BLaER1 (cell line): ENCODE results near the gene PCDHGB7.
"Not testable (repeated sequence)": the region's sequence is repeated elsewhere in the genome, so short reads cannot be mapped to it uniquely, and the experiment has no call there.

Source experiments
- H3K27ac ChIP-seq: shearing (Covaris generic); formaldehyde crosslinking; 2 replicates; pipeline ENCODE4 v1.8.1; 2022
- H3K27me3 ChIP-seq: shearing (Covaris generic); formaldehyde crosslinking; 2 replicates; pipeline ENCODE4 v1.8.1; 2022
- H3K36me3 ChIP-seq: shearing (Covaris generic); formaldehyde crosslinking; 2 replicates; pipeline ENCODE4 v1.8.1; 2022
- H3K4me1 ChIP-seq: shearing (Covaris generic); formaldehyde crosslinking; 2 replicates; pipeline ENCODE4 v1.8.1; 2022
- H3K4me2 ChIP-seq: shearing (Covaris generic); formaldehyde crosslinking; 2 replicates; pipeline ENCODE4 v1.8.1; 2022
- H3K4me3 ChIP-seq: shearing (Covaris generic); formaldehyde crosslinking; 2 replicates; pipeline ENCODE4 v1.8.1; 2022
- H3K9ac ChIP-seq: shearing (Covaris generic); formaldehyde crosslinking; 2 replicates; pipeline ENCODE4 v1.8.1; 2022
- H3K9me3 ChIP-seq: shearing (Covaris generic); formaldehyde crosslinking; 2 replicates; pipeline ENCODE4 v1.8.1; 2022
- H4K20me1 ChIP-seq: shearing (Covaris generic); formaldehyde crosslinking; 2 replicates; pipeline ENCODE4 v1.8.1; 2022
- Cebpa-rat ChIP-seq: shearing (Covaris generic); IDR thresholded peaks from 2 replicates; pipeline ENCODE4 v1.8.1; 2022

Gene PCDHGB7

GRCh38 chr5:141413540-141414069 lies 3.9 kb upstream of the PCDHGB7 start:
- Histone ChIP-seq H3K4me2 (peak overlapping the region; percentile 74), H3K4me1 (peaks cover 19% of the 10 kb centered on the region), H3K9ac (peak overlapping the region; percentile 75; the same call in 1 of the 2 replicates), H3K27ac (no peak overlapping the region), H3K4me3 (peak overlapping the region; percentile 66), H3K27me3 (peaks cover 22% of the 10 kb centered on the region), H4K20me1 (no peaks in the 10 kb centered on the region), H3K36me3 (peaks cover 4% of the 10 kb centered on the region; the same call in 1 of the 2 replicates), H3K9me3 (peaks cover 41% of the 10 kb centered on the region)
- no peak for TF ChIP-seq Cebpa-rat

GRCh38 chr5:141414548-141415274 lies 2.8 kb upstream of the PCDHGB7 start:
- H3K27me3 ChIP-seq: peaks cover 28% of the 10 kb centered on the region
- H3K9me3 ChIP-seq: peaks cover 41% of the 10 kb centered on the region
- peaks cover 19% of the 10 kb centered on the region for H3K4me1 ChIP-seq
- not testable (repeated sequence) for H3K27ac ChIP-seq, H4K20me1 ChIP-seq, H3K9ac ChIP-seq
- H3K4me3 ChIP-seq: peak overlapping the region; percentile 48
- peaks cover 15% of the 10 kb centered on the region for H3K36me3 ChIP-seq
- H3K4me2 ChIP-seq: peak overlapping the region; percentile 77

GRCh38 chr5:141415275-141415618 lies 2.2 kb upstream of the PCDHGB7 start:
- Histone ChIP-seq H3K4me1 (peaks cover 19% of the 10 kb centered on the region), H3K4me2 (peak overlapping the region; percentile 77), H3K36me3 (peaks cover 18% of the 10 kb centered on the region), H3K9me3 (peaks cover 41% of the 10 kb centered on the region), H3K27me3 (peaks cover 28% of the 10 kb centered on the region), H3K4me3 (peak overlapping the region; percentile 48)
- not testable (repeated sequence) for H3K27ac ChIP-seq, H4K20me1 ChIP-seq, H3K9ac ChIP-seq

GRCh38 chr5:141419074-141419880 lies 1.8 kb downstream of the PCDHGB7 start:
- H3K4me2 ChIP-seq: no peak overlapping the region
- H3K9me3 ChIP-seq: peaks cover 73% of the 10 kb centered on the region
- peaks cover 14% of the 10 kb centered on the region for H3K4me1 ChIP-seq
- peak overlapping the region; percentile 22; the same call in 1 of the 2 replicates for H3K4me3 ChIP-seq
- no peak overlapping the region for H3K9ac ChIP-seq
- H3K27ac ChIP-seq: no peak overlapping the region
- no peak for TF ChIP-seq Cebpa-rat
- no peaks in the 10 kb centered on the region for H4K20me1 ChIP-seq
- peaks cover 23% of the 10 kb centered on the region for H3K36me3 ChIP-seq
- H3K27me3 ChIP-seq: peaks cover 26% of the 10 kb centered on the region

GRCh38 chr5:141420855-141421488 lies 3.5 kb downstream of the PCDHGB7 start, which contains the start of gene PCDHGA11:
TSS of gene PCDHGA11 (plus strand) at chr5:141421051. CDS start at chr5:141421228, 177 bp downstream.
- TF ChIP-seq Cebpa-rat: no peak
- no peaks in the 10 kb centered on the region for H4K20me1 ChIP-seq

GRCh38 chr5:141421489-141421855 lies 4.0 kb downstream of the PCDHGB7 start:
- H3K9me3 ChIP-seq: peaks cover 72% of the 10 kb centered on the region
- H3K36me3 ChIP-seq: peaks cover 23% of the 10 kb centered on the region
- H3K9ac ChIP-seq: no peak overlapping the region
- H3K27me3 ChIP-seq: peaks cover 18% of the 10 kb centered on the region
- H3K4me3 ChIP-seq: no peak overlapping the region
- H3K4me2 ChIP-seq: no peak overlapping the region
- no peaks in the 10 kb centered on the region for H3K4me1 ChIP-seq
- H4K20me1 ChIP-seq: no peaks in the 10 kb centered on the region
- TF ChIP-seq Cebpa-rat: no peak
- no peak overlapping the region for H3K27ac ChIP-seq

More at GRCh38 chr5:141420855-141421488, 3.5 kb downstream of the PCDHGB7 start, which contains the start of gene PCDHGA11:
- peaks cover 67% of the 10 kb centered on the region for H3K9me3 ChIP-seq
- H3K27me3 ChIP-seq: peaks cover 18% of the 10 kb centered on the region
- no peak within 1 kb of the TSS for H3K4me2 ChIP-seq
- H3K9ac ChIP-seq: no peak within 1 kb of the TSS
- H3K4me1 ChIP-seq: peaks cover under 1% of the 10 kb centered on the region; the same call in 1 of the 2 replicates
- peak within 1 kb of the TSS; percentile 22; the same call in 1 of the 2 replicates for H3K4me3 ChIP-seq
- H3K27ac ChIP-seq: no peak within 1 kb of the TSS
- H3K36me3 ChIP-seq: peaks cover 23% of the 10 kb centered on the region

GRCh38 chr5:141422742-141423291 lies 5.3 kb downstream of the PCDHGB7 start:
- H3K4me1 ChIP-seq: no peaks in the 10 kb centered on the region
- peaks cover 18% of the 10 kb centered on the region for H3K27me3 ChIP-seq
- peaks cover 75% of the 10 kb centered on the region for H3K9me3 ChIP-seq
- peaks cover 32% of the 10 kb centered on the region for H3K36me3 ChIP-seq
- no peak overlapping the region for H3K4me3 ChIP-seq
- no peak overlapping the region for H3K9ac ChIP-seq
- no peak overlapping the region for H3K27ac ChIP-seq
- no peaks in the 10 kb centered on the region for H4K20me1 ChIP-seq
- H3K4me2 ChIP-seq: no peak overlapping the region
- no peak for TF ChIP-seq Cebpa-rat

- Histone ChIP-seq H3K27ac (no peak overlapping the region), H3K4me2 (no peak overlapping the region), H3K27me3 (no peaks in the 10 kb centered on the region), H3K4me1 (no peaks in the 10 kb centered on the region), H3K9ac (no peak overlapping the region), H3K4me3 (no peak overlapping the region), H3K36me3 (peaks cover 14% of the 10 kb centered on the region), H3K9me3 (peaks cover 51% of the 10 kb centered on the region), H4K20me1 (no peaks in the 10 kb centered on the region)
- TF ChIP-seq Cebpa-rat: no peak
Observed at GRCh38 chr5:141427783-141428426, 10.4 kb downstream of the PCDHGB7 start.
